Measurements from ENCODE around the gene TNRC6C. TPM values are rescaled to one million over a fixed set of nuclear protein-coding genes. Genes with fewer than 3 reads are reported as not detected.

Gene TNRC6C
- total and polyA plus RNA-seq, 2 of the 13 experiments (the other 11 are each of a cell fraction or from before 2014, with no cell fraction given) = 0.66 to 4.9 TPM

DNA sequence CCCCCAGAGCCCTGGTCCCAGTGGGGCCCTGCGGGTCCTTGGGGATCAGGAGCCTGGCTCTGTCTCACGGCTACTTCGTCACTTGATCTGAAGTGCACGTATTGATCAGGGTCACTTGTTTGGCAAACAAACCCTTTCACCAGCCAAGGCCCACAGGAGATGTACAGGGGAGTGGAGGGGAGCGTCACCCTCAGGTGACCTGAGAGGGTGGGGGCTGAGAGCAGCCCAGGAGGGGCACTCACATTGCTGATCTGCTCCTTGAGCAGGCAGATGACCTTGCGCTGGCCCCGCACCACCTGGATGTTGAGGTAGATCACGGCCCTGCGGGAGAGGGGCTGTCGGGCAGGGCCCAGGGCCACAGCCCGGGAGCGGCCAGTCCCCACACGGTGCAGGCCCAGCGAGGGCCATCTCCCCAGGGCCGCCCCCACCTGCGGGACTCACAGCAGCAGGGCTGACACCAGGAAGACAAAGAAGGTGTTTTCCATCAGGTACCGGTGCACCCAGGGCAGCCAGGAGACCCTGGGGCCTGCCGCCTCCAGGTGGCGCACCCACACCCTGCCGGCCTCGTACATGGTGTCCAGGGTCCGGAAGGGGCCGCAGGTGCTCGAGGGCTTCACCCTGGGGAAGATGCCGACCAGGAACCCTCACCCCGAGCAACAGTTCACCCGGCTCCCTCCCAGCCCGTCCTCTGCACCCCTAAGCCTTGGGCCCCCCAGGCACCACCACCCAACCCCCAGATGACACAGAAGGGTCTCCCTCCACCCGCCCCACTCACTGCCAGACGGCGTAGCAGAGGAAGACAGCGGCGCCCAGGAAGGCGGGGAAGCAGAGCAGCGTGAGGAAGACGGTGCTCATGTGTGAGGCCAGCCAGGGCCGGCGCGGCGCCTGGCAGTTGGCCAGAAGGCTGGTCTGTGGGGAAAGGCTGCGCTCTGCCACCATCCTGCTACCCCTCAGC is 158.8 kb downstream of the TNRC6C start (continued):
- TF ChIP-seq POLR2G (IDR thresholded peaks at IDR 0.05; ENCODE audit: low read depth, low read length) (no peak), EHMT2 (IDR thresholded peaks at IDR 0.05; ENCODE audit: borderline replicate concordance, low read depth, low read length) (no peak), TOE1 (CRISPR knock-in tag; IDR thresholded peaks at IDR 0.05) (no peak), FOXC1 (CRISPR knock-in tag; IDR thresholded peaks at IDR 0.05; ENCODE audit: borderline replicate concordance) (peak; percentile 66; the same call in 1 of the 2 replicates), ZNF75D (CRISPR knock-in tag; IDR thresholded peaks at IDR 0.05; ENCODE audit: borderline replicate concordance) (no peak), IKZF1 (IDR thresholded peaks at IDR 0.05) (no peak), ZNF136 (CRISPR knock-in tag; IDR thresholded peaks at IDR 0.05; ENCODE audit: low read depth) (no peak), ZNF143 (CRISPR knock-in tag; IDR thresholded peaks at IDR 0.05) (no peak), RXRB (CRISPR knock-in tag; IDR thresholded peaks at IDR 0.05; ENCODE audit: borderline replicate concordance) (peak; percentile 71; the same call in 1 of the 2 replicates), HMGA1 (CRISPR knock-in tag; conservative IDR thresholded peaks at IDR 0.05) (no peak), HHEX (CRISPR knock-in tag; IDR thresholded peaks at IDR 0.05) (no peak)
- TF ChIP-seq, protein P1, sequence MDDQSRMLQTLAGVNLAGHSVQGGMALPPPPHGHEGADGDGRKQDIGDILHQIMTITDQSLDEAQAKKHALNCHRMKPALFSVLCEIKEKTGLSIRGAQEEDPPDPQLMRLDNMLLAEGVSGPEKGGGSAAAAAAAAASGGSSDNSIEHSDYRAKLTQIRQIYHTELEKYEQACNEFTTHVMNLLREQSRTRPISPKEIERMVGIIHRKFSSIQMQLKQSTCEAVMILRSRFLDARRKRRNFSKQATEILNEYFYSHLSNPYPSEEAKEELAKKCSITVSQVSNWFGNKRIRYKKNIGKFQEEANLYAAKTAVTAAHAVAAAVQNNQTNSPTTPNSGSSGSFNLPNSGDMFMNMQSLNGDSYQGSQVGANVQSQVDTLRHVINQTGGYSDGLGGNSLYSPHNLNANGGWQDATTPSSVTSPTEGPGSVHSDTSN (CRISPR knock-in tag; IDR thresholded peaks at IDR 0.05; ENCODE audit: borderline replicate concordance) = no peak
- TF ChIP-seq, protein P2, sequence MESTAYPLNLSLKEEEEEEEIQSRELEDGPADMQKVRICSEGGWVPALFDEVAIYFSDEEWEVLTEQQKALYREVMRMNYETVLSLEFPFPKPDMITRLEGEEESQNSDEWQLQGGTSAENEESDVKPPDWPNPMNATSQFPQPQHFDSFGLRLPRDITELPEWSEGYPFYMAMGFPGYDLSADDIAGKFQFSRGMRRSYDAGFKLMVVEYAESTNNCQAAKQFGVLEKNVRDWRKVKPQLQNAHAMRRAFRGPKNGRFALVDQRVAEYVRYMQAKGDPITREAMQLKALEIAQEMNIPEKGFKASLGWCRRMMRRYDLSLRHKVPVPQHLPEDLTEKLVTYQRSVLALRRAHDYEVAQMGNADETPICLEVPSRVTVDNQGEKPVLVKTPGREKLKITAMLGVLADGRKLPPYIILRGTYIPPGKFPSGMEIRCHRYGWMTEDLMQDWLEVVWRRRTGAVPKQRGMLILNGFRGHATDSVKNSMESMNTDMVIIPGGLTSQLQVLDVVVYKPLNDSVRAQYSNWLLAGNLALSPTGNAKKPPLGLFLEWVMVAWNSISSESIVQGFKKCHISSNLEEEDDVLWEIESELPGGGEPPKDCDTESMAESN (CRISPR knock-in tag; conservative IDR thresholded peaks at IDR 0.05) = peak; percentile 49
- TF ChIP-seq, protein P3, sequence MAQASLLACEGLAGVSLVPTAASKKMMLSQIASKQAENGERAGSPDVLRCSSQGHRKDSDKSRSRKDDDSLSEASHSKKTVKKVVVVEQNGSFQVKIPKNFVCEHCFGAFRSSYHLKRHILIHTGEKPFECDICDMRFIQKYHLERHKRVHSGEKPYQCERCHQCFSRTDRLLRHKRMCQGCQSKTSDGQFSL (CRISPR knock-in tag; IDR thresholded peaks at IDR 0.05) = no peak
- TF ChIP-seq, protein P4, sequence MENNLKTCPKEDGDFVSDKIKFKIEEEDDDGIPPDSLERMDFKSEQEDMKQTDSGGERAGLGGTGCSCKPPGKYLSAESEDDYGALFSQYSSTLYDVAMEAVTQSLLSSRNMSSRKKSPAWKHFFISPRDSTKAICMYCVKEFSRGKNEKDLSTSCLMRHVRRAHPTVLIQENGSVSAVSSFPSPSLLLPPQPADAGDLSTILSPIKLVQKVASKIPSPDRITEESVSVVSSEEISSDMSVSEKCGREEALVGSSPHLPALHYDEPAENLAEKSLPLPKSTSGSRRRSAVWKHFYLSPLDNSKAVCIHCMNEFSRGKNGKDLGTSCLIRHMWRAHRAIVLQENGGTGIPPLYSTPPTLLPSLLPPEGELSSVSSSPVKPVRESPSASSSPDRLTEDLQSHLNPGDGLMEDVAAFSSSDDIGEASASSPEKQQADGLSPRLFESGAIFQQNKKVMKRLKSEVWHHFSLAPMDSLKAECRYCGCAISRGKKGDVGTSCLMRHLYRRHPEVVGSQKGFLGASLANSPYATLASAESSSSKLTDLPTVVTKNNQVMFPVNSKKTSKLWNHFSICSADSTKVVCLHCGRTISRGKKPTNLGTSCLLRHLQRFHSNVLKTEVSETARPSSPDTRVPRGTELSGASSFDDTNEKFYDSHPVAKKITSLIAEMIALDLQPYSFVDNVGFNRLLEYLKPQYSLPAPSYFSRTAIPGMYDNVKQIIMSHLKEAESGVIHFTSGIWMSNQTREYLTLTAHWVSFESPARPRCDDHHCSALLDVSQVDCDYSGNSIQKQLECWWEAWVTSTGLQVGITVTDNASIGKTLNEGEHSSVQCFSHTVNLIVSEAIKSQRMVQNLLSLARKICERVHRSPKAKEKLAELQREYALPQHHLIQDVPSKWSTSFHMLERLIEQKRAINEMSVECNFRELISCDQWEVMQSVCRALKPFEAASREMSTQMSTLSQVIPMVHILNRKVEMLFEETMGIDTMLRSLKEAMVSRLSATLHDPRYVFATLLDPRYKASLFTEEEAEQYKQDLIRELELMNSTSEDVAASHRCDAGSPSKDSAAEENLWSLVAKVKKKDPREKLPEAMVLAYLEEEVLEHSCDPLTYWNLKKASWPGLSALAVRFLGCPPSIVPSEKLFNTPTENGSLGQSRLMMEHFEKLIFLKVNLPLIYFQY (CRISPR knock-in tag; IDR thresholded peaks at IDR 0.05; ENCODE audit: borderline replicate concordance) = no peak
- TF ChIP-seq, protein P5, sequence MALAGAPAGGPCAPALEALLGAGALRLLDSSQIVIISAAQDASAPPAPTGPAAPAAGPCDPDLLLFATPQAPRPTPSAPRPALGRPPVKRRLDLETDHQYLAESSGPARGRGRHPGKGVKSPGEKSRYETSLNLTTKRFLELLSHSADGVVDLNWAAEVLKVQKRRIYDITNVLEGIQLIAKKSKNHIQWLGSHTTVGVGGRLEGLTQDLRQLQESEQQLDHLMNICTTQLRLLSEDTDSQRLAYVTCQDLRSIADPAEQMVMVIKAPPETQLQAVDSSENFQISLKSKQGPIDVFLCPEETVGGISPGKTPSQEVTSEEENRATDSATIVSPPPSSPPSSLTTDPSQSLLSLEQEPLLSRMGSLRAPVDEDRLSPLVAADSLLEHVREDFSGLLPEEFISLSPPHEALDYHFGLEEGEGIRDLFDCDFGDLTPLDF (CRISPR knock-in tag; IDR thresholded peaks at IDR 0.05) = no peak
- TF ChIP-seq, protein P6, sequence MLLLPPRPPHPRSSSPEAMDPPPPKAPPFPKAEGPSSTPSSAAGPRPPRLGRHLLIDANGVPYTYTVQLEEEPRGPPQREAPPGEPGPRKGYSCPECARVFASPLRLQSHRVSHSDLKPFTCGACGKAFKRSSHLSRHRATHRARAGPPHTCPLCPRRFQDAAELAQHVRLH (CRISPR knock-in tag; IDR thresholded peaks at IDR 0.05; ENCODE audit: borderline replicate concordance, low read depth) = peak; percentile 1; the same call in 1 of the 2 replicates
- TF ChIP-seq, protein P7, sequence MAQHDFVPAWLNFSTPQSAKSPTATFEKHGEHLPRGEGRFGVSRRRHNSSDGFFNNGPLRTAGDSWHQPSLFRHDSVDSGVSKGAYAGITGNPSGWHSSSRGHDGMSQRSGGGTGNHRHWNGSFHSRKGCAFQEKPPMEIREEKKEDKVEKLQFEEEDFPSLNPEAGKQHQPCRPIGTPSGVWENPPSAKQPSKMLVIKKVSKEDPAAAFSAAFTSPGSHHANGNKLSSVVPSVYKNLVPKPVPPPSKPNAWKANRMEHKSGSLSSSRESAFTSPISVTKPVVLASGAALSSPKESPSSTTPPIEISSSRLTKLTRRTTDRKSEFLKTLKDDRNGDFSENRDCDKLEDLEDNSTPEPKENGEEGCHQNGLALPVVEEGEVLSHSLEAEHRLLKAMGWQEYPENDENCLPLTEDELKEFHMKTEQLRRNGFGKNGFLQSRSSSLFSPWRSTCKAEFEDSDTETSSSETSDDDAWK (CRISPR knock-in tag; IDR thresholded peaks at IDR 0.05) = no peak
